HG03571 (cell line): ENCODE data around the gene GABRB1.
"Not testable (repeated sequence)": the region's sequence is repeated elsewhere in the genome, so short reads cannot be mapped to it uniquely, and the experiment has no call there.

Experiments
- ATAC-seq: cut with Tn5 transposase; IDR thresholded peaks from one replicate; pipeline ENCODE4 v1.9.1; 2021; ENCODE audit not compliant: unreplicated experiment

The GABRB1 gene

GRCh38 chr4:47278631-47279030, 247.3 kb downstream of the GABRB1 start:
- no peak for ATAC-seq

- peak; percentile 57 for ATAC-seq
These were observed 256.4 kb downstream of the GABRB1 start for GRCh38 chr4:47287735-47288134.

GRCh38 chr4:47289805-47290204, 258.4 kb downstream of the GABRB1 start:
- no peak for ATAC-seq

GRCh38 chr4:47290873-47291272, 259.5 kb downstream of the GABRB1 start:
- ATAC-seq, result not testable (repeated sequence)

GRCh38 chr4:47309165-47309564, 277.8 kb downstream of the GABRB1 start:
- no peak for ATAC-seq

GRCh38 chr4:47312170-47312569, 280.8 kb downstream of the GABRB1 start:
- no peak for ATAC-seq

GRCh38 chr4:47313384-47313783, 282.0 kb downstream of the GABRB1 start:
- no peak for ATAC-seq

GRCh38 chr4:47315346-47315745, 284.0 kb downstream of the GABRB1 start:
- peak; percentile 61 for ATAC-seq

- ATAC-seq, result no peak
These were observed 294.7 kb downstream of the GABRB1 start for GRCh38 chr4:47326025-47326424.

- ATAC-seq, result no peak
These were observed 299.5 kb downstream of the GABRB1 start for GRCh38 chr4:47330866-47331265.

GRCh38 chr4:47334652-47335051, 303.3 kb downstream of the GABRB1 start:
- no peak for ATAC-seq

- ATAC-seq, result no peak
These were observed 306.5 kb downstream of the GABRB1 start for GRCh38 chr4:47337893-47338292.

GRCh38 chr4:47340914-47341313, 309.5 kb downstream of the GABRB1 start:
- no peak for ATAC-seq

- no peak for ATAC-seq
These were observed 311.4 kb downstream of the GABRB1 start for GRCh38 chr4:47342796-47343195.

GRCh38 chr4:47349326-47349725, 318.0 kb downstream of the GABRB1 start:
- no peak for ATAC-seq

GRCh38 chr4:47355568-47355967, 324.2 kb downstream of the GABRB1 start:
- no peak for ATAC-seq

GRCh38 chr4:47359891-47360290, 328.5 kb downstream of the GABRB1 start:
- no peak for ATAC-seq

GRCh38 chr4:47367761-47368160, 336.4 kb downstream of the GABRB1 start:
- no peak for ATAC-seq

GRCh38 chr4:47368211-47368610, 336.8 kb downstream of the GABRB1 start:
- ATAC-seq, result no peak

- ATAC-seq, result no peak
These were observed 341.2 kb downstream of the GABRB1 start for GRCh38 chr4:47372561-47372960.

GRCh38 chr4:47373174-47373573, 341.8 kb downstream of the GABRB1 start:
- no peak for ATAC-seq

GRCh38 chr4:47373709-47374108, 342.3 kb downstream of the GABRB1 start:
- ATAC-seq, result no peak

GRCh38 chr4:47374477-47374876, 343.1 kb downstream of the GABRB1 start:
- ATAC-seq, result no peak

- not testable (repeated sequence) for ATAC-seq
These were observed 346.7 kb downstream of the GABRB1 start for GRCh38 chr4:47378021-47378530.
